CD1c-positive myeloid dendritic cell (primary cell): Measurements from ENCODE around the gene ZNF804B.
A peak's percentile ranks its signal among the peaks of the same experiment; 100 is the strongest.

ENCODE experiments used
- DNase-seq: peaks from one replicate; pipeline ENCODE4 v3.0.0-alpha.2; 2016; ENCODE audit errors: extremely low spot score

ZNF804B gene

GRCh38 chr7:88835147-88835728 lies 75.7 kb downstream of the ZNF804B start:
- peak; percentile 43 for DNase-seq

- DNase-seq = no peak
These were observed 82.7 kb downstream of the ZNF804B start for GRCh38 chr7:88842201-88842600.

- no peak for DNase-seq
These were observed 85.6 kb downstream of the ZNF804B start for GRCh38 chr7:88845091-88845490.

- no peak for DNase-seq
These were observed 91.7 kb downstream of the ZNF804B start for GRCh38 chr7:88851220-88851619.

GRCh38 chr7:88859288-88859687 lies 99.8 kb downstream of the ZNF804B start:
- no peak for DNase-seq

GRCh38 chr7:88866265-88866863 lies 106.9 kb downstream of the ZNF804B start:
- DNase-seq = no peak

GRCh38 chr7:88867158-88867557 lies 107.7 kb downstream of the ZNF804B start:
- no peak for DNase-seq

GRCh38 chr7:88868456-88868855 lies 109.0 kb downstream of the ZNF804B start:
- no peak for DNase-seq

- DNase-seq = no peak
These were observed 121.6 kb downstream of the ZNF804B start for GRCh38 chr7:88881136-88881535.

GRCh38 chr7:88885131-88885530 lies 125.6 kb downstream of the ZNF804B start:
- no peak for DNase-seq

- no peak for DNase-seq
These were observed 129.2 kb downstream of the ZNF804B start for GRCh38 chr7:88888684-88889083.

GRCh38 chr7:88910516-88910915 lies 151.0 kb downstream of the ZNF804B start:
- DNase-seq = no peak

GRCh38 chr7:88912852-88913251 lies 153.4 kb downstream of the ZNF804B start:
- DNase-seq = no peak

GRCh38 chr7:88915615-88916014 lies 156.1 kb downstream of the ZNF804B start:
- DNase-seq = no peak

GRCh38 chr7:88919478-88920131 lies 160.1 kb downstream of the ZNF804B start:
- no peak for DNase-seq

- no peak for DNase-seq
These were observed 163.4 kb downstream of the ZNF804B start for GRCh38 chr7:88922944-88923343.

- DNase-seq = no peak
These were observed 168.8 kb downstream of the ZNF804B start for GRCh38 chr7:88928276-88928675.

GRCh38 chr7:88929719-88930118 lies 170.2 kb downstream of the ZNF804B start:
- no peak for DNase-seq

- no peak for DNase-seq
These were observed 173.8 kb downstream of the ZNF804B start for GRCh38 chr7:88933285-88933684.

GRCh38 chr7:88942815-88943501 lies 183.5 kb downstream of the ZNF804B start:
- DNase-seq = no peak

GRCh38 chr7:88951826-88952225 lies 192.3 kb downstream of the ZNF804B start:
- no peak for DNase-seq

GRCh38 chr7:88964418-88964817 lies 204.9 kb downstream of the ZNF804B start:
- DNase-seq = no peak

GRCh38 chr7:88965371-88965770 lies 205.9 kb downstream of the ZNF804B start:
- no peak for DNase-seq
